Heart left ventricle (tissue), 16 donors: ENCODE measurements around the gene NKAIN4. TPM values are rescaled to one million over a fixed set of nuclear protein-coding genes. Genes with fewer than 3 reads are reported as not detected.

ENCODE experiments used
- ATAC-seq, 4 donors: fragments of 200-7000 bp; cut with Tn5 transposase; one replicate each; pipeline ENCODE4 v1.9.1; 2020 to 2022; ENCODE audit warnings: moderate library complexity in 4 of 4, mild to moderate bottlenecking in 3 of 4, moderate number of reproducible peaks in 1 of 4
- DNase-seq, 5 donors: peaks; one replicate each; pipeline ENCODE4 v3.0.0-alpha.2; 2020
- H3K27ac ChIP-seq, 12 donors: fragments of 200-600 bp; sonication (generic) in 4 of 12; one replicate each; pipeline versions ENCODE4 v1.5.0 to v1.8.0; 2016 to 2022; ENCODE audit warnings: mild to moderate bottlenecking in 2 of 12
- H3K27me3 ChIP-seq, 9 donors: fragments of 200-600 bp; sonication (generic) in 2 of 9; one replicate each; pipeline versions ENCODE4 v1.5.1 to v1.8.0; 2016 to 2022; ENCODE audit warnings: mild to moderate bottlenecking in 3 of 9
- H3K36me3 ChIP-seq, 9 donors: fragments of 200-600 bp; sonication (generic) in 2 of 9; one replicate each; pipeline versions ENCODE4 v1.5.0 to v1.8.0; 2018 to 2022; ENCODE audit warnings: mild to moderate bottlenecking in 2 of 9
- H3K4me1 ChIP-seq, 12 donors: fragments of 200-600 bp; sonication (generic) in 4 of 12; one replicate each; pipeline versions ENCODE4 v1.5.0 to v1.8.0; 2016 to 2022; ENCODE audit warnings: mild to moderate bottlenecking in 3 of 12
- H3K4me3 ChIP-seq, 12 donors: fragments of 200-600 bp; sonication (generic) in 4 of 12; one replicate each; pipeline versions ENCODE4 v1.5.0 to v1.8.0; 2017 to 2022; ENCODE audit warnings: mild to moderate bottlenecking in 9 of 12, moderate library complexity in 4 of 12
- H3K9me3 ChIP-seq, 12 donors: fragments of 200-600 bp; sonication (generic) in 4 of 12; one replicate each; pipeline versions ENCODE4 v1.5.0 to v1.8.0; 2016 to 2022; ENCODE audit warnings: mild to moderate bottlenecking in 1 of 12
- POLR2A ChIP-seq, 2 donors: fragments of 450-650 bp; IDR thresholded peaks; one replicate each; pipeline ENCODE4 v1.6.1; 2017; ENCODE audit warnings: antibody characterized with exemption in 2 of 2, mild to moderate bottlenecking in 2 of 2, moderate library complexity in 2 of 2
- WGBS, 4 donors: extraction: QIAGEN DNeasy Blood & Tissue Kit in 2 of 4; methylation state at CpG; one replicate each; pipeline versions ENCODE4 v1.1.5 to v1.1.7; 2013 to 2018; 5-methylcytosine and 5-hydroxymethylcytosine counted together
- intact Hi-C, 10 donors: fragments of 100-400 bp; cut with DNase I; formaldehyde crosslinking; loops; one replicate each; pipeline versions ENCODE4 v1.11.1 to v1.14.2; 2022
- polyA plus RNA-seq, 2 donors: library from polyadenylated mRNA; stranded (reverse); fragments of 200-250 nt; gene quantifications; one replicate each; pipeline ENCODE4 v1.2.3, GENCODE V29; 2013
- total RNA-seq, 9 donors: library from RNA; depleted of rRNA in 2 of 9; stranded (reverse); fragments of >200 nt in 2 of 9; fragmentation: NEBNext Ultra II Directional in 3 of 9; extraction: Animal tissue kit (Norgen Biotek cat#: 25700) in 3 of 9; gene quantifications; one replicate each; pipeline versions ENCODE4 v1.1.0 to v1.2.4, GENCODE V29; 2016 to 2023
- TF ChIP-seq, protein P1 (sequence below), 12 donors: fragments of 200-600 bp; sonication (generic) in 4 of 12; IDR thresholded peaks; one replicate each; pipeline versions ENCODE4 v1.5.0 to v1.8.0; 2018 to 2022; ENCODE audit warnings: antibody characterized with exemption in 12 of 12, mild to moderate bottlenecking in 5 of 12
- donor health status: ischemic (EF 13 %, LVEDD 7.1; RV severe dilation, severe dysfunction).
- donor health status: healthy with polysubstance abuse.
- donor health status: DM: no; HTN: yes; CAD: no.
- donor health status: DM: no; HTN: no; CAD: no.
- donor health status: ischemic (EF 25% LVEDD 6.9; RV normal size, moderate dysfunction).
- donor health status: ischemic (EF 25% LVEDD 5.7; RV mildly dilated, moderate dysfunction).
- donor health status: healthy.
- donor health status: DM: yes; HTN: yes; CAD: no.
- donor health status: ischemic (EF 35%, LVEDD 5.7; RV mildly dilated, moderate dysfunction).
- donor health status: nonischemic (EF 11% LVEDD 7.7; RV severe dilation, severe dysfunction).
- donor health status: DM: yes; HTN: yes; CAD: no.
- donor health status: PGD.
- donor health status: ischemic (EF 29% LVEDD 5.4; RV normal size, mild dysfunction).
- donor health status: nonischemic (EF 23%, LVEDD 6.1; RV moderate dilation, normal function).

Gene NKAIN4
- total and polyA plus RNA-seq, 11 donors: not detected

DNA sequence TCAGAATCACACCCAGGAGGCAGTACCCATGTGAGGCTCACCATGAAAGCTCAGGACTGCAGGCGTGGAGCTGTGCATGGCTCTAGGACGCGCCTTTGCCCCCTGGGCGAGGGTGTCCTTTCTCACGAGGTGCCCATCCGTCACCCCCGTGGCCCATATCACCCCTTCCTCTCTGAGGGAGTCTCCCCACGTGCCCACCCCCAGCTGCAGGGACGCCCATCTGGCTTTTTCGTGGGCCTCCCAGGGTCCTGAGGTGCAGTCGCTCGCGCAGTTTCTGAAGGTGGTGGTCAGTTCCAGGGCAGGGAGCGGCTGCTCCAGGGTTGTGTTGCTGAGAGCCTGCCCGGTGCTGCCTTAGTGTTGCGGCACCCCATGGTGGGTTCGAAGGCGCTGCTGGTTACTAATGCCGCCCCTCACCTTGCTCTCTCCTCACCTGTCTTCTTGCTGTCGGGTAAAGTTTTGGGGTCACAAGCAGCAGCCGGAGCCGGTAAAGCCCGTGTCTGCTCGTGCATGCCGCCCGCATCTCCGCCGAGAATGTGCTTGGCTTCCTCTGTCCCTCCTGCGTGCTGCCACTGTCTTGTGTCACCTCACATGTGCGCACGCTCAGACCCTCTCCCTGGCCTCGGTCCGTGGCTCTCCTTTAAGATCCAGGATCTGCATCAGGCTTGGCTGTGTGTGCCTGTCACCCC, 29.3 kb upstream of the NKAIN4 start:
- Histone ChIP-seq H3K36me3 (peaks cover 3 to 93% (median 70%) of the 10 kb centered on the region in 9 donors), H3K27ac (no peak overlapping the region), H3K27me3 (no peaks in the 10 kb centered on the region), H3K4me1 (peaks cover 0 to 5% (median 0%) of the 10 kb centered on the region in 12 donors), H3K4me3 (no peak overlapping the region), H3K9me3 (no peaks in the 10 kb centered on the region)
- DNase-seq (peak in 2 of 5 donors; percentile 25 to 26), ATAC-seq (no peak)
- intact Hi-C loops: no loop called here
- 92 to 96% (median 94%) methylated on average over 32 to 33 of the region's 33 CpGs for WGBS, 4 donors
- TF ChIP-seq POLR2A (IDR thresholded peaks at IDR 0.05): no peak
- TF ChIP-seq, protein P1, sequence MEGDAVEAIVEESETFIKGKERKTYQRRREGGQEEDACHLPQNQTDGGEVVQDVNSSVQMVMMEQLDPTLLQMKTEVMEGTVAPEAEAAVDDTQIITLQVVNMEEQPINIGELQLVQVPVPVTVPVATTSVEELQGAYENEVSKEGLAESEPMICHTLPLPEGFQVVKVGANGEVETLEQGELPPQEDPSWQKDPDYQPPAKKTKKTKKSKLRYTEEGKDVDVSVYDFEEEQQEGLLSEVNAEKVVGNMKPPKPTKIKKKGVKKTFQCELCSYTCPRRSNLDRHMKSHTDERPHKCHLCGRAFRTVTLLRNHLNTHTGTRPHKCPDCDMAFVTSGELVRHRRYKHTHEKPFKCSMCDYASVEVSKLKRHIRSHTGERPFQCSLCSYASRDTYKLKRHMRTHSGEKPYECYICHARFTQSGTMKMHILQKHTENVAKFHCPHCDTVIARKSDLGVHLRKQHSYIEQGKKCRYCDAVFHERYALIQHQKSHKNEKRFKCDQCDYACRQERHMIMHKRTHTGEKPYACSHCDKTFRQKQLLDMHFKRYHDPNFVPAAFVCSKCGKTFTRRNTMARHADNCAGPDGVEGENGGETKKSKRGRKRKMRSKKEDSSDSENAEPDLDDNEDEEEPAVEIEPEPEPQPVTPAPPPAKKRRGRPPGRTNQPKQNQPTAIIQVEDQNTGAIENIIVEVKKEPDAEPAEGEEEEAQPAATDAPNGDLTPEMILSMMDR (IDR thresholded peaks at IDR 0.05): no peak

DNA sequence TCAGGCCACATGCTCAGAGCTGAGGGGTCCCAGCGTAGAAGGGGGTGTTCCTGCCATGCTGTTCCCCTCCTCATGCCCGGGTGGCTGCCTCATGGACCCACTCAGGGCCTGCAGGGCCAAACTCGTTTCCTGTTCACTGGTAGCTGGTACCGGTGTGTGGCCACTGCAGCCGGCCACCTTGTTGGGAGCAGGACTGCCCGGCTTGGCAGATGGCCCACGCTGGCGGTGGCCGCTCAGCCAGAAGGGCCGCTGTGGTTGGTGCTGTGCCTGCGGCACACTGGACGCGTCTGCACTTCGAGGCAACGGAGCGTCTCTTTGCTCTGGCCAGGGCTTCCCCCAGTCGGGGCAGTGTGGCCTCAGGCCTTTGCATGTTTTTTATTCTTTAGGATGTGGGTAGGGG, 28.7 kb upstream of the NKAIN4 start:
- no peak for ATAC-seq
- no peak for TF ChIP-seq POLR2A (IDR thresholded peaks at IDR 0.05)
- TF ChIP-seq, protein P1 (IDR thresholded peaks at IDR 0.05): no peak
- intact Hi-C loops: no loop called here
- no peak overlapping the region for H3K27ac ChIP-seq
- peaks cover 3 to 93% (median 71%) of the 10 kb centered on the region in 9 donors for H3K36me3 ChIP-seq
- peak in 1 of 5 donors; percentile 20 for DNase-seq
- H3K9me3 ChIP-seq: no peaks in the 10 kb centered on the region
- WGBS, 4 donors: 92 to 95% (median 94%) methylated on average over 6 to 17 of the region's 17 CpGs
- no peaks in the 10 kb centered on the region for H3K27me3 ChIP-seq
- no peak overlapping the region for H3K4me3 ChIP-seq
- H3K4me1 ChIP-seq: peaks cover 0 to 5% (median 0%) of the 10 kb centered on the region in 12 donors

DNA sequence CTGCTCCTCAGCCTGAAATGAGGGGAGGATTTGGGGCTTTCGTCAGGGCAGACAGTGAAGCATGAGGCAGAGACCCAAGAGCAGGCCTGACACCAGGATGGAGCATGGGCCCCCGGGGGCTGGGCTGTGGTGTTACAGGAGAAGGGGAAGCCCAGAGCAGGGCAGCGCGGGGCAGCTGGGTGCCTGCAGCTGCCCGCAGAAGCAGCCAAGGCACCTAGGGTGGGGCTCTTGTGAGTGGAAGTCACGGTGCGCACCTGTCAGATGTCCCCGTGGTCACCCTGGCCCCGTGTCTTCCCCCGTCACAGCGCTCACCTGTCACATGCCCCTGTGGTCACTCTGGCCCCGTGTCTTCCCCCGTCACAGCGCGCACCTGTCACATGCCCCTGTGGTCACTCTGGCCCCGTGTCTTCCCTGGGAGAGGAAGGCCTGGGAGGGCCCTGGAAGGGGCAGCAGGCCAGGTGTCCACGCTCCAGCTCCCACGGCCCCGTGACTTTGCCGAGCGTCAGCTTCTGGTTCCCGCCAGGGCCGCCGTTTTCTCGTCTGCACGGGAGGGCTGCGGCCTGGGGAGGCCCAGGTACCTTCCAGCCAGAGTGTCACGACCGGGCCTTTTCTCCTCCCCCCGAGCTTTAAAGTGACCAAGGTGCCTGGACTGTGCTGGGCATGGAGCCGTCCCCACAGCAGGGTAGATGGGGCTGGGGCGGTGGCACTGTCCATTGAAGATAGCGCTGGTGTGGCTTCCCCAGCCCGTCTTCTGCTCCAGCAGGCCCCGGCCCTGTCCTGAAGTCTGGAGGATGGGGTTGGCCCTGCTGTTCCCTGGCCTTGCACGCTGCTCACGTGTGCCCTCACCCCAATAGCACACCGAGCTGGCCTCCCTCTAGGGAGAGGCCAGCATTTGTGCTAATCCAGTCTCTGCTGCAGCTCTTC, 27.7 kb upstream of the NKAIN4 start:
- Histone ChIP-seq H3K4me1 (peaks cover 0 to 5% (median 0%) of the 10 kb centered on the region in 12 donors), H3K27me3 (no peaks in the 10 kb centered on the region), H3K9me3 (no peaks in the 10 kb centered on the region), H3K27ac (no peak overlapping the region), H3K4me3 (no peak overlapping the region), H3K36me3 (peaks cover 3 to 94% (median 74%) of the 10 kb centered on the region in 9 donors)
- intact Hi-C loops: no loop called here
- DNase-seq (peak in 1 of 5 donors; percentile 7), ATAC-seq (no peak)
- WGBS, 4 donors: 92 to 93% (median 93%) methylated on average over 36 to 38 of the region's 38 CpGs
- TF ChIP-seq, protein P1 (IDR thresholded peaks at IDR 0.05): no peak
- no peak for TF ChIP-seq POLR2A (IDR thresholded peaks at IDR 0.05)
